AG04450 (cell line): ENCODE measurements around the gene GLT8D1. TPM values are rescaled to one million over a fixed set of nuclear protein-coding genes. Genes with fewer than 3 reads are reported as not detected.

ENCODE experiments used
- CTCF ChIA-PET: fragments of 300-600, 350-600 bp; formaldehyde crosslinking; extraction: SDS; loops from one replicate; lab custom pipeline; 2022; ENCODE audit warnings: antibody characterized with exemption, inconsistent platforms; lab: Charles Lee
- POLR2A ChIA-PET: fragments of 350-600 bp; formaldehyde crosslinking; extraction: SDS; loops from one replicate; lab custom pipeline; 2021; ENCODE audit warnings: antibody characterized with exemption, inconsistent platforms; lab: Yijun Ruan, JAX
- DNase-seq: peaks from one replicate; pipeline ENCODE4 v3.0.0-alpha.2; 2011; ENCODE audit warnings: low read depth, low spot score
- H3K27ac ChIP-seq: one replicate; pipeline ENCODE4 v1.5.1; 2012; ENCODE audit warnings: low read depth, low read length, control low read depth
- H3K27me3 ChIP-seq: one replicate; pipeline ENCODE4 v1.6.0; 2012; ENCODE audit warnings: low read length; ENCODE audit not compliant: control insufficient read depth, insufficient read depth
- H3K4me3 ChIP-seq: 2 replicates; pipeline ENCODE4 v1.5.1; 2011; ENCODE audit warnings: mild to moderate bottlenecking, low read depth, low read length, control low read depth
- H3K9me3 ChIP-seq: 2 replicates; pipeline ENCODE4 v1.5.1; 2012; ENCODE audit warnings: low read length; ENCODE audit not compliant: control insufficient read depth, insufficient read depth
- CTCF ChIP-seq: IDR thresholded peaks from 2 replicates; pipeline ENCODE4 v1.5.1; 2011; ENCODE audit warnings: low read depth, low read length, control low read depth, inconsistent platforms
- polyA plus RNA-seq: library from polyadenylated mRNA; depleted of rRNA; stranded (reverse); fragments of >200 nt; gene quantifications from 2 replicates; pipeline ENCODE4 v1.2.3, GENCODE V29; 2011

The GLT8D1 gene
- polyA plus RNA-seq, 1 experiment: 147 TPM

DNA sequence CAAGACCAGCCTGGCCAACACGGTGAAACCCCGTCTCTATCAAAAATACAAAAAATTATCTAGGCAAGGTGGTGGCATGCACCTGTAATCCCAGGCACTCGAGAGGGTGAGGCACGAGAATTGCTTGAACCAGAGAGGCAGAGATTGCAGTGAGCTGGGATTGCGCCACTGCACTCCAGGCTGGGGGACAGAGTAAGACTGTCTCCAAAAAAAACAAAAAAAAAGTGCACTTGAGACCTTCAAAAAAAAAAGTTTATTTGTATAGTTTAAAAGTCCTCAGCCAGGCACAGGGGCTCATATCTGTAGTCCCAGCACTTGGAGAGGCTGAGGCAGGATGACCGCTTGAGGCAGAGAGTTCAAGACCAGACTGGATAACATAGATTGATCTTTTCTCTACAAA is 22.0 kb downstream of the GLT8D1 start:
- CTCF ChIA-PET: no interaction called here

DNA sequence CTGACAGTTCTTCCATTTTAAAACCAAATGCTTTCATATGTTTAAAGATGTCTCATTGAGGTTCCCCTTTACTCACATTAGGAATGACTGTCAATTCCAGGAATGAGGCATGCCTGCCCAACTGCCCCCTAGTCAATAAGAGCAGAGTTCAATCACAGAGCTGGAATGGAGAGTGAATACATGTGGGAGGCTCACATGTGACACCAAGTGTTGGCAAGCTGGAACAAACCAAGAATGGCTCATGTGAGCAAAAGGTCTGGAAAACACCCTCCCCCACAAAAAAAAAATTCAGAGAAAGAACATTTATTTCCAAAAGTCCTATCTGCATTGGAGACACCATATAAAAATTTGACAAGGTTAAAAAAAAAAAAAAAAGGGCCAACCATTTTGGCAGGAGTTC is 23.6 kb downstream of the GLT8D1 start:
- Histone ChIP-seq H3K27ac (no peak overlapping the region), H3K27me3 (no peaks in the 10 kb centered on the region), H3K9me3 (no peaks in the 10 kb centered on the region), H3K4me3 (no peak overlapping the region)
- POLR2A ChIA-PET: interaction anchor here (1.9 kb wide), 1 partner anchor 11 kb away, joined by 7 read pairs; no protein-coding TSS in a partner anchor
- CTCF ChIA-PET: interaction anchor here (0.7 kb wide), 1 partner anchor 89 kb away, joined by 3 read pairs; the partner anchor contains the start of gene NEK4
- no peak for DNase-seq
- TF ChIP-seq CTCF: no peak

More for the DNA sequence above, 22.0 kb downstream of the GLT8D1 start:
- TF ChIP-seq CTCF: no peak
- Histone ChIP-seq H3K27me3 (no peaks in the 10 kb centered on the region), H3K9me3 (no peaks in the 10 kb centered on the region), H3K4me3 (no peak overlapping the region), H3K27ac (no peak overlapping the region)
- POLR2A ChIA-PET: interaction anchor here (0.5 kb wide), 1 partner anchor 20 kb away, joined by 3 read pairs; no protein-coding TSS in a partner anchor
- DNase-seq: no peak

DNA sequence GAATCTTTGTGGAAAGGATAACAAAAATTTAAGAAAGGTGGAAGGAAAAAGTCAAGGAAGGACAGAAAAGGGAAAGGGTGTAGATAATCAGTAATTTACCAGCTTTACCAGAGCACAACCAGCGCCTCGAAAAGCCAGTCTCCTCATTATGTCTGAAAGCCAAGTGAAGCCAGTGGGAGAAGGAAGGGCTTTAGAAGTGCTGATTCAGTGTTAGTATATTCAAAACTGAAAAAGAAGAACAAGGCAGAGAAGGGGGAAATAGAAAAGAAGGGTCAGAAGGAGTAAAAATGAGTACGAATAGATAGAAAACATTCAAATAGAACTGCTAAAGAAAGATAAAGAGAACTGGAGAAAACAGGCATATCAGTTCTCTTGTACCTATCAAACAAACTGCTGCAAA is 24.0 kb downstream of the GLT8D1 start:
- no peaks in the 10 kb centered on the region for H3K27me3 ChIP-seq
- H3K27ac ChIP-seq: no peak overlapping the region
- no peaks in the 10 kb centered on the region for H3K9me3 ChIP-seq
- TF ChIP-seq CTCF: no peak
- CTCF ChIA-PET: no interaction called here
- POLR2A ChIA-PET: interaction anchor here (1.9 kb wide), 1 partner anchor 11 kb away, joined by 7 read pairs; no protein-coding TSS in a partner anchor
- H3K4me3 ChIP-seq: no peak overlapping the region
- no peak for DNase-seq

GRCh38 chr3:52679811-52680210 is 25.8 kb downstream of the GLT8D1 start:
- H3K4me3 ChIP-seq: no peak overlapping the region
- CTCF ChIA-PET: no interaction called here
- no peak for TF ChIP-seq CTCF
- POLR2A ChIA-PET: interaction anchor here (1.7 kb wide), 1 partner anchor 9 kb away, joined by 4 read pairs; no protein-coding TSS in a partner anchor
- H3K27me3 ChIP-seq: no peaks in the 10 kb centered on the region
- H3K9me3 ChIP-seq: no peaks in the 10 kb centered on the region
- no peak overlapping the region for H3K27ac ChIP-seq
- no peak for DNase-seq

- DNase-seq: no peak
- H3K27ac ChIP-seq: no peak overlapping the region
- H3K4me3 ChIP-seq: no peak overlapping the region
- TF ChIP-seq CTCF: no peak
- POLR2A ChIA-PET: interaction anchor here (0.6 to 1.7 kb wide), 2 partner anchors 8 to 26 kb away, joined by 4 read pairs; partner anchors contain the start of gene GLT8D1
- CTCF ChIA-PET: interaction anchor here (0.8 kb wide), 1 partner anchor 10 kb away, joined by 3 read pairs; no protein-coding TSS in a partner anchor
- no peaks in the 10 kb centered on the region for H3K27me3 ChIP-seq
- no peaks in the 10 kb centered on the region for H3K9me3 ChIP-seq
Observed at GRCh38 chr3:52679199-52679538, 26.4 kb downstream of the GLT8D1 start.
